Natural killer cell (primary cell): ENCODE results near the gene SLC25A38. TPM values are rescaled to one million over a fixed set of nuclear protein-coding genes. Genes with fewer than 3 reads are reported as not detected.

Source experiments
- ATAC-seq, 3 donors: fragments of 150-1000 bp in 2 of 3; fragments of 200-7000 bp in 1 of 3; cut with Tn5 transposase; 1 replicate in 1 of 3; 2 replicates in 2 of 3; pipeline ENCODE4 v1.10.0; 2021; ENCODE audit warnings: mild to moderate bottlenecking in 2 of 3, moderate library complexity in 2 of 3
- DNase-seq, 2 donors: peaks; one replicate each; pipeline versions ENCODE4 v3.0.0 to v3.0.0-alpha.2; 2013 to 2021; ENCODE audit warnings: mixed read lengths in 1 of 2
- H3K27ac ChIP-seq: one replicate; pipeline ENCODE4 v1.5.1; 2013; ENCODE audit warnings: mild to moderate bottlenecking, low read length
- H3K27me3 ChIP-seq: one replicate; pipeline ENCODE4 v1.6.1; 2013; ENCODE audit warnings: low read length; ENCODE audit not compliant: control insufficient read depth, insufficient read depth
- H3K36me3 ChIP-seq: one replicate; pipeline ENCODE4 v1.6.1; 2013; ENCODE audit warnings: low read length; ENCODE audit not compliant: control insufficient read depth, insufficient read depth
- H3K4me1 ChIP-seq: one replicate; pipeline ENCODE4 v1.6.1; 2013; ENCODE audit warnings: low read length; ENCODE audit not compliant: control insufficient read depth, insufficient read depth
- H3K4me3 ChIP-seq: one replicate; pipeline ENCODE4 v1.5.1; 2013; ENCODE audit warnings: low read length
- H3K9me3 ChIP-seq: one replicate; pipeline ENCODE4 v1.6.1; 2013; ENCODE audit warnings: low read length; ENCODE audit not compliant: control insufficient read depth, insufficient read depth
- H3K27ac Mint-ChIP-seq, 2 donors: one replicate each; pipeline ENCODE4 v1.8.0; 2022; ENCODE audit warnings: mild to moderate bottlenecking in 2 of 2, mixed read lengths in 2 of 2, moderate library complexity in 1 of 2
- H3K27me3 Mint-ChIP-seq, 2 donors: one replicate each; pipeline ENCODE4 v1.8.0; 2022; ENCODE audit warnings: low read depth in 2 of 2, mixed read lengths in 2 of 2
- H3K36me3 Mint-ChIP-seq: one replicate; pipeline ENCODE4 v1.8.0; 2022; ENCODE audit warnings: mixed read lengths
- H3K4me1 Mint-ChIP-seq, 2 donors: one replicate each; pipeline ENCODE4 v1.8.0; 2022; ENCODE audit warnings: mixed read lengths in 2 of 2
- H3K4me3 Mint-ChIP-seq: one replicate; pipeline ENCODE4 v1.8.0; 2022; ENCODE audit warnings: mild to moderate bottlenecking, moderate library complexity, mixed read lengths
- H3K9me3 Mint-ChIP-seq, 2 donors: one replicate each; pipeline ENCODE4 v1.8.0; 2022; ENCODE audit warnings: mixed read lengths in 2 of 2
- CTCF ChIP-seq: fragments of 200-600 bp; IDR thresholded peaks from one replicate; pipeline ENCODE4 v1.8.0; 2022; ENCODE audit warnings: antibody characterized with exemption
- WGBS: methylation state at CpG from one replicate; pipeline ENCODE4 v1.1.7; 2013; ENCODE audit warnings: missing lambda C conversion rate; ENCODE audit not compliant: insufficient coverage; 5-methylcytosine and 5-hydroxymethylcytosine counted together
- intact Hi-C: fragments of 100-400 bp; cut with micrococcal nuclease; formaldehyde crosslinking; loops from one replicate; pipeline ENCODE4 v1.14.2; 2022
- total RNA-seq, 4 donors: library from RNA; stranded (reverse); fragments of 120-200 nt in 1 of 4; gene quantifications; one replicate each; pipeline versions ENCODE4 v1.2.3 to v1.2.4, GENCODE V29; 2013 to 2022

SLC25A38 gene
- total RNA-seq, 3 donors from 2014 or later (not counting 1 experiment from before 2014, with no cell fraction given) = 40.0 to 44.7 (median 41.7) TPM

DNA sequence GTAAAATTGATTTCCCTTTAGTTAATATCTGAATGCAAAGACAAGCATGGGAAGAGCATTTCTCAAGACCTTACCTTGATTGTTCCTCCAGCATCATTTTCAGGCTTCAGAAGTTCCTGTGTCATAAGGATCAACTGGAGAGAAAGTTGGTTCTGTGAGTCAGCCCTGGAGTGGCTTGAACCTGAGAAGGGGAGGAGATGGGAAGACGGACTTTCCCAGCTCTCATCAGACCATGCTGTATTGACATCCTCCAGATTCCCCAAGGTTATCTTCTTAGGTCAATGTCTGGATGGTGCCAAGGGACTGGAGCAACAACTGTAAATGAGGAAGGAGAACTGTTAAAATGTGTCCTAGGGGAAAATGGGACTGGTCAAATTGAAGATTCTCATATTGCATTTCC lies 44.3 kb downstream of the SLC25A38 start:
- no peak overlapping the region for H3K27ac Mint-ChIP-seq
- no peaks in the 10 kb centered on the region for H3K36me3 ChIP-seq
- H3K4me3 Mint-ChIP-seq = no peak overlapping the region
- intact Hi-C loops = no loop called here
- H3K9me3 ChIP-seq = no peaks in the 10 kb centered on the region
- H3K9me3 Mint-ChIP-seq = no peaks in the 10 kb centered on the region
- H3K27ac ChIP-seq = no peak overlapping the region
- no peaks in the 10 kb centered on the region for H3K36me3 Mint-ChIP-seq
- H3K27me3 Mint-ChIP-seq = peaks cover 0 to 9% of the 10 kb centered on the region in 2 donors
- peaks cover 2% of the 10 kb centered on the region for H3K27me3 ChIP-seq
- DNase-seq (no peak), ATAC-seq (no peak)
- TF ChIP-seq CTCF = no peak
- no peaks in the 10 kb centered on the region for H3K4me1 ChIP-seq
- H3K4me3 ChIP-seq = no peak overlapping the region
- no peaks in the 10 kb centered on the region for H3K4me1 Mint-ChIP-seq
- no CpG with 5 or more reads among the region's 1 CpG for WGBS

GRCh38 chr3:39428745-39429201 lies 45.6 kb downstream of the SLC25A38 start:
- peaks cover 2% of the 10 kb centered on the region for H3K27me3 ChIP-seq
- no peak overlapping the region for H3K27ac ChIP-seq
- H3K9me3 ChIP-seq = no peaks in the 10 kb centered on the region
- Mint-ChIP-seq H3K9me3 (no peaks in the 10 kb centered on the region), H3K36me3 (no peaks in the 10 kb centered on the region), H3K27me3 (peaks cover 0 to 9% of the 10 kb centered on the region in 2 donors), H3K4me1 (no peaks in the 10 kb centered on the region), H3K4me3 (no peak overlapping the region), H3K27ac (no peak overlapping the region)
- H3K4me3 ChIP-seq = no peak overlapping the region
- intact Hi-C loops = no loop called here
- no peak for ATAC-seq
- WGBS = 61% methylated on average over 22 of the region's 22 CpGs
- H3K36me3 ChIP-seq = no peaks in the 10 kb centered on the region
- no peak for DNase-seq
- H3K4me1 ChIP-seq = no peaks in the 10 kb centered on the region
- TF ChIP-seq CTCF = no peak

GRCh38 chr3:39429466-39429865 lies 46.3 kb downstream of the SLC25A38 start:
- no peaks in the 10 kb centered on the region for H3K36me3 ChIP-seq
- ATAC-seq (no peak), DNase-seq (no peak)
- Mint-ChIP-seq H3K27me3 (peaks cover 0 to 9% of the 10 kb centered on the region in 2 donors), H3K4me1 (no peaks in the 10 kb centered on the region), H3K27ac (no peak overlapping the region), H3K9me3 (no peaks in the 10 kb centered on the region), H3K4me3 (no peak overlapping the region), H3K36me3 (no peaks in the 10 kb centered on the region)
- H3K27ac ChIP-seq = no peak overlapping the region
- intact Hi-C loops = no loop called here
- H3K27me3 ChIP-seq = peaks cover 2% of the 10 kb centered on the region
- TF ChIP-seq CTCF = no peak
- H3K9me3 ChIP-seq = no peaks in the 10 kb centered on the region
- H3K4me3 ChIP-seq = no peak overlapping the region
- WGBS = 94% methylated on average over 11 of the region's 11 CpGs
- no peaks in the 10 kb centered on the region for H3K4me1 ChIP-seq

- no peak overlapping the region for H3K4me3 ChIP-seq
- no peak overlapping the region for H3K27ac ChIP-seq
- H3K36me3 ChIP-seq = no peaks in the 10 kb centered on the region
- no peaks in the 10 kb centered on the region for H3K9me3 ChIP-seq
- H3K4me1 ChIP-seq = no peaks in the 10 kb centered on the region
- DNase-seq (no peak), ATAC-seq (no peak)
- Mint-ChIP-seq H3K4me1 (no peaks in the 10 kb centered on the region), H3K9me3 (no peaks in the 10 kb centered on the region), H3K36me3 (no peaks in the 10 kb centered on the region), H3K27ac (no peak overlapping the region), H3K4me3 (no peak overlapping the region), H3K27me3 (peaks cover 0 to 9% of the 10 kb centered on the region in 2 donors)
- WGBS = 92% methylated on average over 5 of the region's 5 CpGs
- H3K27me3 ChIP-seq = peaks cover 2% of the 10 kb centered on the region
- intact Hi-C loops = no loop called here
- TF ChIP-seq CTCF = no peak
These were observed 49.2 kb downstream of the SLC25A38 start for GRCh38 chr3:39432342-39432741.
